WERI-Rb-1 (cell line): ENCODE results near the gene ARFGAP2.

Experiments
- DNase-seq: peaks from one replicate; pipeline ENCODE4 v3.0.0-alpha.2; 2020
- H3K27ac ChIP-seq: fragments of 250-450 bp; sonication (Bioruptor Pico); 2 replicates; pipeline ENCODE4 v1.5.1; 2020; ENCODE audit warnings: mild to moderate bottlenecking, moderate library complexity
- H3K27me3 ChIP-seq: fragments of 250-450 bp; sonication (Bioruptor Pico); 2 replicates; pipeline ENCODE4 v1.5.1; 2021; ENCODE audit warnings: mild to moderate bottlenecking, low read depth, moderate library complexity; ENCODE audit not compliant: insufficient read depth, severe bottlenecking
- H3K36me3 ChIP-seq: fragments of 250-450 bp; sonication (Bioruptor Pico); 2 replicates; pipeline ENCODE4 v1.5.1; 2020; ENCODE audit warnings: mild to moderate bottlenecking, moderate library complexity
- H3K4me3 ChIP-seq: 2 replicates; pipeline ENCODE4 v1.5.1; 2011; ENCODE audit warnings: low read depth, mild to moderate bottlenecking, control low read depth, low read length
- H3K9me3 ChIP-seq: fragments of 250-450 bp; sonication (Bioruptor Pico); 2 replicates; pipeline ENCODE4 v1.5.1; 2021; ENCODE audit warnings: mild to moderate bottlenecking, moderate library complexity; ENCODE audit not compliant: severe bottlenecking
- TF ChIP-seq, protein P1 (sequence below): IDR thresholded peaks from 2 replicates; pipeline ENCODE4 v1.5.1; 2011; ENCODE audit warnings: low read depth, mild to moderate bottlenecking, control low read depth, inconsistent platforms, low read length

Gene ARFGAP2

DNA sequence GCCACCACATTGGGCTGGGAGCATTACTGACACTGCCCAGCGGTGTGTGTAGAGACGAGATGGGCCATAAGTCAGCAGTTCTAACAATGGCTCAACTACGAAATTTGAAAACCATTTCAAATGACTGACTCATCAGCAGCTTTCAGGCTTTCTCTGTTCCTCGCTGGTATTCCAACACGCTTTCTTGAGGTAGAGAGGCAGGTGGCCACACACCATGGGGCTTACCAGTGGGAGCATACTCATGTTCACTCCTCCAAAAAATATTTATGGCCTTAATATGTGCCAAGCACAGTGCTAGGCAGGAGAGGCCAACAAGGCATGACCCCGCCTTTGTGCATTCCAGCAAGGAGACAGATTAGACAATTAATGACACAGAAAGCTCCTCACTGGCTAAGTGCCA, 20.3 kb downstream of the ARFGAP2 start:
- no peak for DNase-seq
- Histone ChIP-seq H3K27me3 (no peaks in the 10 kb centered on the region), H3K27ac (no peak overlapping the region), H3K4me3 (no peak overlapping the region), H3K36me3 (no peaks in the 10 kb centered on the region), H3K9me3 (no peaks in the 10 kb centered on the region)
- TF ChIP-seq, protein P1, sequence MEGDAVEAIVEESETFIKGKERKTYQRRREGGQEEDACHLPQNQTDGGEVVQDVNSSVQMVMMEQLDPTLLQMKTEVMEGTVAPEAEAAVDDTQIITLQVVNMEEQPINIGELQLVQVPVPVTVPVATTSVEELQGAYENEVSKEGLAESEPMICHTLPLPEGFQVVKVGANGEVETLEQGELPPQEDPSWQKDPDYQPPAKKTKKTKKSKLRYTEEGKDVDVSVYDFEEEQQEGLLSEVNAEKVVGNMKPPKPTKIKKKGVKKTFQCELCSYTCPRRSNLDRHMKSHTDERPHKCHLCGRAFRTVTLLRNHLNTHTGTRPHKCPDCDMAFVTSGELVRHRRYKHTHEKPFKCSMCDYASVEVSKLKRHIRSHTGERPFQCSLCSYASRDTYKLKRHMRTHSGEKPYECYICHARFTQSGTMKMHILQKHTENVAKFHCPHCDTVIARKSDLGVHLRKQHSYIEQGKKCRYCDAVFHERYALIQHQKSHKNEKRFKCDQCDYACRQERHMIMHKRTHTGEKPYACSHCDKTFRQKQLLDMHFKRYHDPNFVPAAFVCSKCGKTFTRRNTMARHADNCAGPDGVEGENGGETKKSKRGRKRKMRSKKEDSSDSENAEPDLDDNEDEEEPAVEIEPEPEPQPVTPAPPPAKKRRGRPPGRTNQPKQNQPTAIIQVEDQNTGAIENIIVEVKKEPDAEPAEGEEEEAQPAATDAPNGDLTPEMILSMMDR = no peak

DNA sequence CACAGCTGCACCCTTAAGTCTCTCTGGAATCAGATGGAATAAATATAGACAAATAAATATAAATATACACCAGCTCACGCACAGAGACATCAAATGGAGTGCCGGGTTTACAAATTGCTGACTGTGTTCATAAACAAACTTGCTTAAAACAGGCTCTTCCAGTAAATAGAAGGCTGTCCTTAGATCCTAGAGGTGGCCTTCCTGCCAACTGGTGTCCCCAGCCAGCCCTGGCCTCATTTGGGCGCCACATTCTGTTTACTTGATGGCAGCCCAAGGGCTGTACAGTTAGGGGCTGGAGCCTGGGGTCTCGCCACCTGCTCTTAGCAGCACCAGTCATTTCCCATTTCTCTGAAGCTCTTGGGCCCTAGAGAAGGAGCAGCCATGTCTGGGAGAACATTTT, 20.8 kb downstream of the ARFGAP2 start:
- H3K36me3 ChIP-seq = no peaks in the 10 kb centered on the region
- no peak overlapping the region for H3K4me3 ChIP-seq
- TF ChIP-seq, protein P1 = no peak
- no peak overlapping the region for H3K27ac ChIP-seq
- no peaks in the 10 kb centered on the region for H3K27me3 ChIP-seq
- H3K9me3 ChIP-seq = no peaks in the 10 kb centered on the region
- DNase-seq = no peak

DNA sequence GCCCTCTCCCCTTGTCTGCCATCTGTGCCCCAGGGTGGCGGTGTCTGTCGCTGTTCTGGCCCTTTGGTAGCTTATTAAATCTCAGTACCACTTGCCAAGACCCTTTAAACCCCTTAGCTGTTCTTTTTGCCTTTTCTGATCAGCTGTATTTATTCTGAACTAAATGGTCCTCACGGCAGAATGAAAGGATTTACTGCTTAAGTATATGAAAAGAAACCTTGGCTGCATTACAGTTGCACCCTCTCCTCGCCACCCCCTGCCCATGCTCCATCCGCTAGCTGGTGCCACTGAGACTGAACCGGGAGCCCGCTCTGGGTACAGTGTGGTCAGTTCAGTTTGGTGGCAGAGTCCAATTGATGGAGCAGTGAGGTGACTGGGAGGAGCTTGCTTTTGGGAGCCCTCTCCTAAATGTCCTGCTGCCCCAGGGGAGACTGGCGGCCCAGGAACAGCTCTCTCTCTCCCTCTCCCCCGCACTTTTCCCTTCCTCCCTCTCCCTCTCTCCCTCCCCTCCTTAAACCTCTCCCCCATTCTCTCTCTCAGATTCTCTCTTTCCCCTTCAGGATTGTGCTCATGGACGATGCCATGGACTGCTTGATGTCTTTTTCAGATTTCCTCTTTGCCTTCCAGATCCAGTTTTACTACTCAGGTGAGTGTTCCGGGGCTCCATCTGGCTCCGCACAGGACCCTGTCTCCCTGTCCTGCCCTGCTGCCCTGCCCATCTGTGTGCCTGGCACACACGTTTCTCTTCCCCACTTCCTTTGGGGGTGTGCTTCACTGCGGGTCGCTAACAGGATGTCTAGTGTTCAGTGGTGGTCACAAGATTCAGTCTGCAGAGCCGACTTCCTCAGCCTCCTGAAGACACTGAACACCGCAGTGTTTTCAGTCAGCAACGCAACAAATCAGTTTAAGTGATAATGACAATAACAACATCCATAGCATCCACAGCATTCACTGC, 21.8 kb downstream of the ARFGAP2 start:
- DNase-seq = no peak
- no peaks in the 10 kb centered on the region; the same call in 1 of the 2 replicates for H3K36me3 ChIP-seq
- TF ChIP-seq, protein P1 = no peak
- no peaks in the 10 kb centered on the region for H3K9me3 ChIP-seq
- no peaks in the 10 kb centered on the region for H3K27me3 ChIP-seq
- H3K27ac ChIP-seq = no peak overlapping the region
- H3K4me3 ChIP-seq = no peak overlapping the region

DNA sequence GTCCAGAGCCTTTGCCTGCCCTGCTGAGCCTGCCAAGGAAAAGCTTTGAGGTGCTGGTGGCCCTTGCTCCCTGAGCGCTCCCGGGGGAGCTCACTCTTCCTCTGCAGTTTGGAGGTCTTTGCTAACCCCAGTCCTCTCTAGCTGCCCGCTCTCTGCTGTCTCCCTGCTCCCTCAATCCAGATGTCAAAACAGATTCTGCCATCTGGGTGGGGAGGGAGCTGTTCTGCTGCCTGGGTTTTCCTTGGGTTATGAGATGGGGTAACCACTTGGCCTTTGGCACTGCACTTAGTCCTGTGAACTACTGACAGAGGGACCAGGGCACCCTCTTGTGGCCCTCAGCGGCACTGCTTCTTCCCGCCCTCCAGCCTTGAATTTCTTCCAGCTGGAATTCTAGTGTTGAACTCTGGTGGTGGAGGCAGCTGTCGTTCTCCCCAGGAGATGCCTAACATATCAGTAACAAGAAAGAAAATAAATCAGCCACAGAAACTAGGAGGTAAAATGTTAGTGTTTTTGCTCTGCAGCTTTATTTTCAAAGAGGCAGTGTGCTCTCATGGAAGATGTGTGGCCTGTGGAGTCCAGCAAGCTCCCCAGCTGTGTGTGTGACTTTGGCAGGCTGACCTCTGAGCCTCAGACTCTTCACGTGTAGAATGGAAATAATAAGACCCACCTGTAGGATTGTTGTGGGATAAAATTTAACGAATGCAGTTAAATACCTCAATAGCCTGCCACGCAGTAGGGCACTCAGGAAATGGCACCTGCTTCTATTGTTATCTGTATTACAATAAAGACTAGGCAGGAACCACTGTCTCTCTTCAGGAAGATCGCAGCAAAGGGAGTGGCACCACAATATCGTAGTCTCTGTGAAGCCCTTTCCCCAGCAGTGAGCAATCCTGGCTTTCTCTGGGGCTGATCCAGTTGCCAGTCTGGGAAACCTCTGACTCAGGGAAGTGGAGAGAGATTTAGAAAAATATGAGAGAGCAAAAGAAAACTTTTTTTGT, 23.4 kb downstream of the ARFGAP2 start:
- Histone ChIP-seq H3K4me3 (no peak overlapping the region), H3K36me3 (no peaks in the 10 kb centered on the region; the same call in 1 of the 2 replicates), H3K9me3 (no peaks in the 10 kb centered on the region), H3K27ac (no peak overlapping the region), H3K27me3 (no peaks in the 10 kb centered on the region)
- DNase-seq = peak; percentile 77
- TF ChIP-seq, protein P1 = peak; percentile 94

DNA sequence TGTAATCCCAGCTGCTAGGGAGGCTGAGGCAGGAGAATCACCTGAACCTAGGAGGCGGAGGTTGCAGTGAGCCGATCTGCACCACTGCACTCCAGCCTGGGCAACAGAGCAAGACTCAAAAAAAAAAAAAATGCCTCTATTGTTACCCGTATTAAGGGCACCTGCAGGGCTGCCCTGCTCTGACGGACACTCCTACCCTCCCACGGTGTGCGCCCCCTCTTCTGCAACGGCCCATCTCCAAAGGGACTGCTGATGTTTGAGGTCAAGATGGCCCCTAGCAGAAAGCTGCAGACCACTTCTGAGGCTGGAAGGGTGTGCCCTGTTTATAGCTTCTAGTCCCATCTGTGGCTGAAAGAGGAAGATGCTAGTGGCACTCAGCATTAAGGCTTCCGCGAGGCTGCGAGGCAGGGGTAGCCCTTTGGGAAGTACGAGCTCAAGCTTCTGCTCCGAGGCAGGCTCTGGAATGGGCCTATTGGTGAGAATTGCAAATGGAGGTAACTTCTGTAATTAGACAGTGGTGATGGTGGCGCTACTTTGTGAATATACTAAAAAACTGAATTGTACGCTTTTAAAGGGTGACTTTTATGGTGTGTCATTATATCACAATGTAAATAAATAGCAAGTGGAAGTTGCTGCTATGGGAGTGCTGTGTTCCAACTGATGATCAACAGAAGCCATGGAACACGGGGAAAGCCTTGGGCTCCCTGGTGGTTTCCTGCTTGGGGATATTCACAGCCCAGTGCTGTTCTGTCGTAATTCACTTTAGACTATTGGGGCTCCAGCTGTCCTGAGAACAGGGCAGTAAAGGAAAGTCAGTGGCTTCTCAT, 24.3 kb downstream of the ARFGAP2 start:
- Histone ChIP-seq H3K27ac (no peak overlapping the region), H3K27me3 (no peaks in the 10 kb centered on the region), H3K9me3 (no peaks in the 10 kb centered on the region), H3K4me3 (no peak overlapping the region), H3K36me3 (no peaks in the 10 kb centered on the region; the same call in 1 of the 2 replicates)
- TF ChIP-seq, protein P1 = no peak
- DNase-seq = no peak
